T-helper 17 cell (primary cell): ENCODE data around the gene TASP1. TPM values are rescaled to one million over a fixed set of nuclear protein-coding genes. Genes with fewer than 3 reads are reported as not detected.

Experiments
- ATAC-seq: fragments of 150-1000 bp; cut with Tn5 transposase; 2 replicates; pipeline ENCODE4 v1.10.0; 2021; ENCODE audit warnings: mild to moderate bottlenecking, moderate library complexity
- DNase-seq, 3 donors: peaks; one replicate each; pipeline versions ENCODE4 v3.0.0 to v3.0.0-alpha.2; 2020 to 2021
- H3K9me3 ChIP-seq: one replicate; pipeline ENCODE4 v1.7.0; 2013; ENCODE audit warnings: low read length, mild to moderate bottlenecking; ENCODE audit not compliant: control insufficient read depth, poor library complexity, severe bottlenecking
- H3K27ac Mint-ChIP-seq: one replicate; pipeline ENCODE4 v1.8.0; 2022; ENCODE audit warnings: mild to moderate bottlenecking, moderate library complexity, mixed read lengths
- H3K27me3 Mint-ChIP-seq: one replicate; pipeline ENCODE4 v1.8.0; 2022; ENCODE audit warnings: mixed read lengths
- H3K36me3 Mint-ChIP-seq: one replicate; pipeline ENCODE4 v1.8.0; 2022; ENCODE audit warnings: low read depth, mixed read lengths
- H3K4me1 Mint-ChIP-seq: one replicate; pipeline ENCODE4 v1.8.0; 2022; ENCODE audit warnings: mild to moderate bottlenecking, mixed read lengths
- H3K4me3 Mint-ChIP-seq: one replicate; pipeline ENCODE4 v1.8.0; 2022; ENCODE audit warnings: mild to moderate bottlenecking, moderate library complexity, mixed read lengths
- total RNA-seq, 4 donors: library from RNA in 2 of 4; stranded (reverse) in 2 of 4; gene quantifications; one replicate each; pipeline ENCODE4 v1.2.3 and lab custom pipeline; 2022 to 2026

TASP1 gene
- total RNA-seq, 2 donors from 2014 or later = 14.0 to 15.0 TPM

DNA sequence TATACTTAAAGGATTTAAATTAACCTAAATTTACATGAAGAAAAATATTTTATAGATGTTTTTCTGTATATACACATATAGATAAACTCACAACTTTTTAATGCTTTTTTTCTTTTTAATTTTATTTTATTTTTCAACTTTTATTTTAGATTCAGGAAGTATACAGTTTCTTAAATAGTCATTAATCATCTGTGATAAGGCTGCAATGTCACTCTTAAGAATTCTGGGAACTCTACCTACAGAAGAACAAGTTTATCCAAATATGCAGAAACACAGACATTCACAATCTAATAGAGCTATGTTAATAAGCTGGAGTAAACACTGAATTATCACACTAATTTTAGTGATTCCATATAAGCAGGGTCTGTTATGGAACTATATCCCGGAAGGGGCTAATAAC lies 181.2 kb downstream of the TASP1 start:
- Mint-ChIP-seq H3K27me3 (no peaks in the 10 kb centered on the region), H3K4me1 (no peaks in the 10 kb centered on the region), H3K27ac (no peak overlapping the region), H3K36me3 (peaks cover 6% of the 10 kb centered on the region), H3K4me3 (no peak overlapping the region)
- H3K9me3 ChIP-seq = no peaks in the 10 kb centered on the region
- DNase-seq (no peak), ATAC-seq (no peak)

DNA sequence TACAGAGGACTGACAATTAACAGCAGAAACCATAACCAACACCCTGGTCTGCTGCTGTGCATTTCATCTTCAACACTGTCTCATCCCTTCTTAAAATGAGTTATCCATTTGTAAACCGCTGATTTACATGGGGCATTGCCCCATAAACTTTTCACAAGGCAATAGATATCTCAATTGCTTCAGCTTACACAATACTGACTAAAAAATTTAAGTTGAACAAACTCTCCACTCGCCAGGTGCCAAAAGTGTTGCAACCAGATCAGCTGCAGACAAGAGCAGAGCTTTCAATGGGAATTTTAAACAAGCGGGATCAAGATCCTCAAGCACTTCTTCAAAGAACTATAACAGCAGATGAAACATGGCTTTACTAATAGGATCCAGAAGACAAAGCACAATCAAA lies 183.0 kb downstream of the TASP1 start:
- H3K9me3 ChIP-seq = no peaks in the 10 kb centered on the region
- no peak for ATAC-seq
- DNase-seq = no peak
- Mint-ChIP-seq H3K4me1 (no peaks in the 10 kb centered on the region), H3K27ac (no peak overlapping the region), H3K36me3 (peaks cover 6% of the 10 kb centered on the region), H3K27me3 (no peaks in the 10 kb centered on the region), H3K4me3 (no peak overlapping the region)

DNA sequence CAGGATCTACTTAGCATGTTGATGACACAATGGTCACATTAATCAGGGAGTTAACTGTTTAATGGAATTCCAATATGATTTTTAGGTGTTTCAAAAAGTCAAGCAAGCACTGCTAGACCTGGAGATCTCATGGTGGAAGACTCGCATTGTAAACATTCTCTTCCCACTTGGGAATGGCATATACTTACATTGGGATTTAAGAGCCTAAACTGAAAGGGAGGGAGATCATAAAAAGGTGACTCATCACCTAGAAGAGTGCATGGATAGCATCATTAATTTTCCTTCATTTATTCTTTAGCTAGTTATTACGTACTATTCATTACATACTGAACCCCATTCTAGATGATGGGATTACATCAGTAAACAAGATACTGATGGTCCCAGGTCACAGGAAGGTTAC lies 185.4 kb downstream of the TASP1 start:
- Mint-ChIP-seq H3K36me3 (peaks cover 6% of the 10 kb centered on the region), H3K27ac (no peak overlapping the region), H3K4me1 (no peaks in the 10 kb centered on the region), H3K27me3 (no peaks in the 10 kb centered on the region), H3K4me3 (no peak overlapping the region)
- no peak for DNase-seq
- ATAC-seq = no peak
- H3K9me3 ChIP-seq = no peaks in the 10 kb centered on the region

DNA sequence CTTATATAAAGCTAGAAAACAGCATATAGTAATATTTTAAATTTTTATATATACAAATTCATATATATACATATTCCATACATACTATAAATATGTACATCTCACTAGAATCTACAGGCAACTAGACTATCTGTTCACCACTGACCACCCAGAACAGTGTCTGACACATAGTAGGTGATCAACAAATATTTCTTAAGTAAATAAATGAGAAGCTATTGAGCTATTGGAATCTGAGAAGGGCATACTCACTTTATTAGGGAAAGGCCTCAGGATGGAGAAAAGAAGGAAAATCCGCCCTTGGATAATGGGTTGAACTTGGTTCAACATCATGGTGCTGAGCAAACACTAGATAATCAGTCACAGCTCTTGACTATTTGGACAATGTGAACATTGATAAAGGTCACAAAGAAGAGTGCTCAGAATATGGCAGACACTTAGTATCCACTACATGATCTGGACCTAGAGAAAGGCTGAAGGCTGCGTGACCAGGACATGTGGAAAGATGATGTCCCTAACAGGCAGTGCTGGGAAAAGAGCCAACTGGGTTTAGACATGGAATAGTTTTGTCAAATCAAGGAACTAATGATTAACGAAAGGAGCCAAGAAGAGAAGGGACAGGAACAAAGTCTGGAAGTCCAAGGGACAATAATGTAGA lies 186.1 kb downstream of the TASP1 start:
- Mint-ChIP-seq H3K36me3 (peaks cover 6% of the 10 kb centered on the region), H3K27ac (no peak overlapping the region), H3K4me3 (no peak overlapping the region), H3K4me1 (no peaks in the 10 kb centered on the region), H3K27me3 (no peaks in the 10 kb centered on the region)
- DNase-seq (no peak), ATAC-seq (no peak)
- H3K9me3 ChIP-seq = no peaks in the 10 kb centered on the region

GRCh38 chr20:13449868-13450434 lies 188.8 kb downstream of the TASP1 start:
- no peaks in the 10 kb centered on the region for H3K9me3 ChIP-seq
- Mint-ChIP-seq H3K27ac (no peak overlapping the region), H3K36me3 (peaks cover 6% of the 10 kb centered on the region), H3K4me1 (no peaks in the 10 kb centered on the region), H3K4me3 (no peak overlapping the region), H3K27me3 (no peaks in the 10 kb centered on the region)
- DNase-seq (no peak), ATAC-seq (no peak)

GRCh38 chr20:13447385-13448180 lies 191.1 kb downstream of the TASP1 start:
- DNase-seq = no peak
- Mint-ChIP-seq H3K27ac (no peak overlapping the region), H3K36me3 (no peaks in the 10 kb centered on the region), H3K27me3 (no peaks in the 10 kb centered on the region), H3K4me1 (no peaks in the 10 kb centered on the region), H3K4me3 (no peak overlapping the region)
- no peaks in the 10 kb centered on the region for H3K9me3 ChIP-seq
- ATAC-seq = no peak

DNA sequence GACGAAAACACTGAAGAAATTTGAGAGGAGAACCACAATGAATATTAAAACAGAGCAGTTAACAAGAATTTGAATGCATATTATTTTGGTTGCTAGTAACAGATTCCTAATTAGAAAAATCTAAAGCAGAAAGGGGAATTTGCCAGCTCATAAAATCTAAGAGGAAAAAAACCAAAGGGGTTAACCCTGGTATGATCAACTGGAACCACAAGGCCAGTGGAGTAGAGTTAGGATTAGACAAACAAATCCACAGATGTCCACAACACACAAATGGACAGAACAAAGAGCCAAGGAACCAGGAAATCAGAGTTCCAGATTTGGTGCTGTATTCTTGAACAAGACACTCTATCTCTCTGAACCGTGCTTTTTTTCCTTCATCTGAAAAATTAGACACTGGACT lies 195.0 kb downstream of the TASP1 start:
- H3K27ac Mint-ChIP-seq = no peak overlapping the region
- no peaks in the 10 kb centered on the region for H3K36me3 Mint-ChIP-seq
- DNase-seq = no peak
- no peaks in the 10 kb centered on the region for H3K9me3 ChIP-seq
- no peak overlapping the region for H3K4me3 Mint-ChIP-seq
- no peaks in the 10 kb centered on the region for H3K4me1 Mint-ChIP-seq
- H3K27me3 Mint-ChIP-seq = no peaks in the 10 kb centered on the region
- ATAC-seq = no peak

DNA sequence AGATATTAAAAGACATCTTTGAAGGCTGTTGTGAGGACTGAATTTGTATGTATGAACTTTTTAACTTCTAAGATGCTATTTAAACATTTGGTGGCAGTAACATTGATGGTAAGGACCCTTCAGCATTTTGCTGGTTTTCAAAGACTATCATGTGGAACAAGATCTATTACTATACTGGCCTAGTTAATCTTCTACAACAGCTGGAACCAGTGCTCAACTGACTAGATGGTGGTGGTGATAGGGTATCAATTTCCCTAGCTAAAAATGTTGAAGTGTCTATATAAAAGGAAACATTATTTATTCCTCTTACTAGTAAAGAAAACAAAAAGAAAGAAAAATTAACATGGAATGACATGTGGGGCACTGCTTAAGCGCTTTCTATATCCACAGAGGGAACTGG lies 195.7 kb downstream of the TASP1 start:
- Mint-ChIP-seq H3K27me3 (no peaks in the 10 kb centered on the region), H3K36me3 (no peaks in the 10 kb centered on the region), H3K4me3 (no peak overlapping the region), H3K4me1 (no peaks in the 10 kb centered on the region), H3K27ac (no peak overlapping the region)
- ATAC-seq = no peak
- no peaks in the 10 kb centered on the region for H3K9me3 ChIP-seq
- no peak for DNase-seq

GRCh38 chr20:13441388-13441787 lies 197.3 kb downstream of the TASP1 start:
- no peak for DNase-seq
- ATAC-seq = no peak
- H3K4me1 Mint-ChIP-seq = no peaks in the 10 kb centered on the region
- H3K27ac Mint-ChIP-seq = no peak overlapping the region
- H3K36me3 Mint-ChIP-seq = no peaks in the 10 kb centered on the region
- H3K27me3 Mint-ChIP-seq = no peaks in the 10 kb centered on the region
- H3K9me3 ChIP-seq = no peaks in the 10 kb centered on the region
- H3K4me3 Mint-ChIP-seq = no peak overlapping the region

DNA sequence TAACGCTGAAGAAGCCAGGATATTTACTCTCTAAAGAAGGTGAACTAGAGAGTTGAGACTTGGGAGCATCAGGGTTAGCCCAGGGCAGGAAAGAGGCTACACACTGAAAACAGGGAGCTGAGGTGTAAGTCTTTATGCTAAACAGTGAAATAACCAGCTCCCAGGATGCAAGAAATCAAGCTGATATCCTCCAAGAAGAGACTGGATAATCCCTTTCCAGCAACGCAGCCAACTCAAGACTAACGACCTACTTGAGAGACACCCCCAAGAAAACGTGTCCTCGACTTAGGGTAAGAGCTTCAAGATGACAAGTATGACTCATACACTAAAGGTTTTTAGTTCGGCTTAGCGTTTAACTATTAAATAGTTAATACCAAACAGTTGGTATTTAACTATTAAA lies 202.2 kb downstream of the TASP1 start:
- no peaks in the 10 kb centered on the region for H3K9me3 ChIP-seq
- no peaks in the 10 kb centered on the region for H3K4me1 Mint-ChIP-seq
- ATAC-seq (no peak), DNase-seq (no peak)
- H3K4me3 Mint-ChIP-seq = no peak overlapping the region
- H3K27me3 Mint-ChIP-seq = no peaks in the 10 kb centered on the region
- no peak overlapping the region for H3K27ac Mint-ChIP-seq
- peaks cover 2% of the 10 kb centered on the region for H3K36me3 Mint-ChIP-seq

GRCh38 chr20:13432126-13432525 lies 206.6 kb downstream of the TASP1 start:
- DNase-seq = no peak
- H3K4me3 Mint-ChIP-seq = no peak overlapping the region
- H3K4me1 Mint-ChIP-seq = no peaks in the 10 kb centered on the region
- no peaks in the 10 kb centered on the region for H3K9me3 ChIP-seq
- no peak for ATAC-seq
- peaks cover 8% of the 10 kb centered on the region for H3K36me3 Mint-ChIP-seq
- H3K27me3 Mint-ChIP-seq = no peaks in the 10 kb centered on the region
- H3K27ac Mint-ChIP-seq = no peak overlapping the region

GRCh38 chr20:13430346-13431002 lies 208.3 kb downstream of the TASP1 start:
- no peaks in the 10 kb centered on the region for H3K9me3 ChIP-seq
- H3K27ac Mint-ChIP-seq = no peak overlapping the region
- H3K4me1 Mint-ChIP-seq = no peaks in the 10 kb centered on the region
- peaks cover 5% of the 10 kb centered on the region for H3K36me3 Mint-ChIP-seq
- no peaks in the 10 kb centered on the region for H3K27me3 Mint-ChIP-seq
- ATAC-seq = no peak
- DNase-seq = no peak
- no peak overlapping the region for H3K4me3 Mint-ChIP-seq

DNA sequence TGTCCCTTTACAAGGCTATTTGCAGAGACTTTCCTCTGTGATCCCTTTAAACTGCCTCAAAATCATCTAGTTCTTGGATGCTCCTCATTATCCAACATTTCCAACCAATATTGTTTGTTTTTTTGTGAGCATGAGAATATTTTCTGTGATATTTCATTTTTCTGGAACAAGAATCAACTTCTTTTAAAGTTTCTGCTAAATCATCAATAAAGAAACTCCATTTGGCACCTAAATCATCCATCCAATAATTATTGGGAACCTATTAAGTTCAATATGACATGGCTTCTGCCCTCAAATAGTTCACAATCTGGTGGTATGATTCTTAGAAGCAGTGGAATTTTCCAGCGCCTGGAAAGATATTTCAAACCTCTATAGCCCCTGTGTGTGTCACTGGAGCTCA lies 210.0 kb downstream of the TASP1 start:
- Mint-ChIP-seq H3K4me1 (no peaks in the 10 kb centered on the region), H3K36me3 (peaks cover 5% of the 10 kb centered on the region), H3K4me3 (no peak overlapping the region), H3K27ac (no peak overlapping the region), H3K27me3 (no peaks in the 10 kb centered on the region)
- DNase-seq = no peak
- H3K9me3 ChIP-seq = no peaks in the 10 kb centered on the region
- no peak for ATAC-seq
